ENCODE data around the gene IRF8.

Gene IRF8

DNA sequence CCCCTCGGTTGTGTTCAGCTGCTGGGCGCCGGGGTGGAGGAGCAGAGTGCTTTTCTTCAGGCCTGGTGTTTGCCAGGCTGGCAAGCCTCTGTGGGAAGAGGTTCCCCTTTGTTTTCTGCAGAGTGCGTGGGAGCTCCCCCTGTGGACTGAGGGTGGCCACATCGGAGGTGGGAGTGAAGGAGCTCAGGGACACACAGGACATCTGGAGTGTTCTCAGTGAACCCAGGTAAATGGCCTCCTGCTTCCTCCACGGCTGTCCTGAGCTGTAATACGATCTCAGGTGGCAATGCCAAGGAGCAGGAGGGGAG, 39.2 kb upstream of the IRF8 start:
- peaks cover 10% of the 10 kb centered on the region for H3K9me3 Mint-ChIP-seq
- H3K4me1 Mint-ChIP-seq = no peaks in the 10 kb centered on the region
- H3K36me3 Mint-ChIP-seq (ENCODE audit: low read depth) = no peaks in the 10 kb centered on the region
- H3K27me3 Mint-ChIP-seq (ENCODE audit: low read depth, poor library complexity) = peaks cover 56% of the 10 kb centered on the region
- DNase-seq = no peak
- H3K27ac Mint-ChIP-seq = no peak overlapping the region
- TF ChIP-seq, protein P1, sequence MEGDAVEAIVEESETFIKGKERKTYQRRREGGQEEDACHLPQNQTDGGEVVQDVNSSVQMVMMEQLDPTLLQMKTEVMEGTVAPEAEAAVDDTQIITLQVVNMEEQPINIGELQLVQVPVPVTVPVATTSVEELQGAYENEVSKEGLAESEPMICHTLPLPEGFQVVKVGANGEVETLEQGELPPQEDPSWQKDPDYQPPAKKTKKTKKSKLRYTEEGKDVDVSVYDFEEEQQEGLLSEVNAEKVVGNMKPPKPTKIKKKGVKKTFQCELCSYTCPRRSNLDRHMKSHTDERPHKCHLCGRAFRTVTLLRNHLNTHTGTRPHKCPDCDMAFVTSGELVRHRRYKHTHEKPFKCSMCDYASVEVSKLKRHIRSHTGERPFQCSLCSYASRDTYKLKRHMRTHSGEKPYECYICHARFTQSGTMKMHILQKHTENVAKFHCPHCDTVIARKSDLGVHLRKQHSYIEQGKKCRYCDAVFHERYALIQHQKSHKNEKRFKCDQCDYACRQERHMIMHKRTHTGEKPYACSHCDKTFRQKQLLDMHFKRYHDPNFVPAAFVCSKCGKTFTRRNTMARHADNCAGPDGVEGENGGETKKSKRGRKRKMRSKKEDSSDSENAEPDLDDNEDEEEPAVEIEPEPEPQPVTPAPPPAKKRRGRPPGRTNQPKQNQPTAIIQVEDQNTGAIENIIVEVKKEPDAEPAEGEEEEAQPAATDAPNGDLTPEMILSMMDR (IDR thresholded peaks at IDR 0.05) = no peak
- no peak overlapping the region for H3K4me3 Mint-ChIP-seq

DNA sequence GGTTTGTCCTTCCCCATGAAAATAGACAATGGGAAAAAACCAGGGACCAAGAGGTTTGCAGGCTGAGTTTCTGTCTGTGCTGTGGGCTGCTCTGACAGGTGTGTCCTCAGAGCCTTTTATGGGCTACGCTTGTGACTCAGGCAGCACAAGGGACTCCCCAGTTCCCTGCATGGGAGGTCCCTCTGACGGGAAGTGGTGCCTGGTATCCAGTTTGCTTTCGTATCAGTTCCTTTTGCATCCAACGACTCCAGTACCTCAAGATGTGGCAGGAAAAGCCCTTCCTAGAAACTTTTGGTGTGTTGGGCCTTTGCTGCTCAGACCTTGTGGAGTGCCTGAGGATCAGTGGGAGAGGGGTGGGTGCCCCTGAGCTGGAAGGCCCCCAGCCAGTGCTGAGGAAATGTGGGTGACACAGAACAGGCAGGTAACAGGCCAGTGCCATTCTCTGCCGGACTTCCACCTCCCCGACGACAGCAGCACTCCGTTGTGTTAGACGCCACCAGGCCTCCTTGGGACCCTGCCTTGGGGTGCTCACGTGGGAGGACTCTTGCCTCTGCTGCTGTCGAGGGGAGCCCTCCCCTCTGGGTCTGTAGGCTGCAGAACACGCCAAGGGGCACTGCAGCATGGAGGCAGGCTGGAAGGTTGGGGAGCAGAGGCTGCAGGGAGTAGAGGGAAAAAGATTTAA, 38.4 kb upstream of the IRF8 start:
- Mint-ChIP-seq H3K4me3 (no peak overlapping the region), H3K27me3 (ENCODE audit: low read depth, poor library complexity) (peaks cover 54% of the 10 kb centered on the region), H3K9me3 (peaks cover 13% of the 10 kb centered on the region), H3K27ac (no peak overlapping the region), H3K4me1 (no peaks in the 10 kb centered on the region), H3K36me3 (ENCODE audit: low read depth) (no peaks in the 10 kb centered on the region)
- TF ChIP-seq, protein P1 (IDR thresholded peaks at IDR 0.05) = no peak
- no peak for DNase-seq

DNA sequence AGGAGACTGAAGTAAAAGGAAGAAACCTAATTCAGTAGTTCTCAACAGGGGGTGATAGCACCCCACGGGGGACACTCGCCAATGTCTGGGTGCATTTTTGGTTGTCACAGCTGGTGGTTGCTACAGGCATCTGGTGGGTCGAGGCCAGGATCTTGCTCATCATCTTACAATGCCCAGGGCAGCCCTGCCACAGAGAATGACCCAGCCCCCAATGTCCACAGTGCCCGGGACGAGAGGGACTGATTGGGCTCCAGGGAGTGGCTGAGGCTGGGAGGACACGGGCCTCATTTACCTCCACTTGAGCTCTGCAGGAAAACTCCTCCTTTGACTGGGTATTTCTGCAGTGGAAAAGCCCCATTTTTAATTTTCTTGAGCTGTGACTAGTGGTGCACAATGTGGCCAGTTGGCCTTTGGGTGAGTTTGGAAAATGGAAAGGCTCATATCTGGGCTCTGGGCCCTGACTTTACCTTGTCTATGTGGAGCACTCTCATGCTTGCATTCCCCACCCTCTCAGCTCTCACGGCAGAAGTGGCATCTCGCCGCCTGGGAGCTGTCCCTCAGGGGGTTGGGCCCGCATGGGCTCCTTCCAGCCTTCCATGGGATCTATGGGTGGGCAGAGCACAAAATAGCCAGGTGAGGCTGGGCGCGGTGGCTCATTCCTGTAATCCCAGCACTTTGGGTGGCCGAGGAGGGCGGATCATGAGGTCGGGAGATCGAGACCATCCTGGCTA, 37.7 kb upstream of the IRF8 start:
- TF ChIP-seq, protein P1 (IDR thresholded peaks at IDR 0.05) = no peak
- Mint-ChIP-seq H3K9me3 (peaks cover 10% of the 10 kb centered on the region), H3K36me3 (ENCODE audit: low read depth) (no peaks in the 10 kb centered on the region), H3K27ac (no peak overlapping the region), H3K4me1 (no peaks in the 10 kb centered on the region), H3K4me3 (no peak overlapping the region), H3K27me3 (ENCODE audit: low read depth, poor library complexity) (peaks cover 46% of the 10 kb centered on the region)
- no peak for DNase-seq

DNA sequence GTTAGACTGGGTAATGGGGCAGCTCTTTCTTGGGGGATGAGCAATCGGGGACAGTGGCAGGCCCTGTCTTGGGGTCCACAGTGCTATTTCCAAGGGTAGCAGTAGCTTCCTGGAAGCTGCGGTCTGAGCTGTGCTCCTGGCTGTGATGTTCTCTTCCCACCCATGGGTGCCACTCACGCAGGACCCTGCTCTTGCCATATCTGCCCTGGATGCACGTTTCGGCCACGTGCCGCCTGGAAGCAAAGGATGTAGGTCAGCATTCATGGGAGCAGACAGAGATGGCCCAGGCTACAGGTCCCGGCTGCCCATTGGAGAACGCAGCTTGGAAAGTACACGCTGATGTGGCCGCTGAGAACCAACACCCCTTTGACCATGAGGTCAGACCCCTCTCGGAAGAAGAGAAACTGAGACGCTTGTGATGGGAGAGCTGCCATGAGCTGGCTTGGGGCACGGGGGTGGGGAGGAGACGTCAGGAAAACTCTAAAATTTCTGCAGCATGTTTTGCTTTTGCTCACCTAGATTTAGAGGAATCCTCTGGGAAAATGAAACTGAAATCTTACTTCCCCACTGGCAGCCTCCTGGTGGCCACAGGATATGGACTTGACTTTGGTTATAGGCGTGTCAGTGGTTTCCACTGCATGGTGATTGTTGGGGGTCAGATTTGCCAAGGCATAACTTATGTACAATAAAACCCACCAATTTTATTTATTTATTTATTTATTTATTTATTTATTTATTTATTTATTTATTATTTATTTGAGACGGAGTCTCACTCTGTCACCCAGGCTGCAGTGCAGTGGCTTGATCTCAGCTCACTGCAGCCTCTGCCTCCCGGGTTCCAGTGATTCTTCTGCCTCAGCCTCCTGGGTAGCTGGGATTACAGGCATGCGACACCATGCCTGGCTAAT, 36.2 kb upstream of the IRF8 start:
- Mint-ChIP-seq H3K27me3 (ENCODE audit: low read depth, poor library complexity) (peaks cover 36% of the 10 kb centered on the region), H3K36me3 (ENCODE audit: low read depth) (no peaks in the 10 kb centered on the region), H3K4me1 (no peaks in the 10 kb centered on the region), H3K9me3 (peaks cover 15% of the 10 kb centered on the region), H3K4me3 (no peak overlapping the region), H3K27ac (no peak overlapping the region)
- TF ChIP-seq, protein P1 (IDR thresholded peaks at IDR 0.05) = no peak
- DNase-seq = no peak

DNA sequence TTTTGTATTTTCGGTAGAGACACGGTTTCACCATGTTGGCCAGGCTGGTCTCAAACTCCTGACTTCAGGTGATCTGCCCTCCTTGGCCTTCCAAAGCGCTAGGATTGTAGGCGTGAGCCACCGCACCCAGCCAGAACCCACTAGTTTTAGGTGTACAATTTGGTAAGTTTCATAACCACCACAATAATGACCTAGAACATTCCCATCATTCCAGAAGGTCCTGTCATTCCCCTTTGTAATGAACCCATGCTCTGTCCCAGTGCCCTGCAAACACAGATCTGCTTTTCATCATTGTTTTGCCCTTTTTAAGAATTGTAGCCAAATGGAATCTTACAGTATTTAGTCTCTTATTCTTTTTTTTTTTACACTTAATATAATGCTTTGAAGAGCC, 35.6 kb upstream of the IRF8 start:
- H3K9me3 Mint-ChIP-seq = peaks cover 21% of the 10 kb centered on the region
- no peak overlapping the region for H3K4me3 Mint-ChIP-seq
- H3K27ac Mint-ChIP-seq = no peak overlapping the region
- no peak for DNase-seq
- H3K4me1 Mint-ChIP-seq = no peaks in the 10 kb centered on the region
- TF ChIP-seq, protein P1 (IDR thresholded peaks at IDR 0.05) = no peak
- H3K36me3 Mint-ChIP-seq (ENCODE audit: low read depth) = peaks cover under 1% of the 10 kb centered on the region
- peaks cover 33% of the 10 kb centered on the region for H3K27me3 Mint-ChIP-seq (ENCODE audit: low read depth, poor library complexity)

Measured in nephron progenitor cell (in vitro differentiated cells).